Measurements from ENCODE around the gene WAPL.
"Not testable (repeated sequence)": the region's sequence is repeated elsewhere in the genome, so short reads cannot be mapped to it uniquely, and the experiment has no call there.

DNA sequence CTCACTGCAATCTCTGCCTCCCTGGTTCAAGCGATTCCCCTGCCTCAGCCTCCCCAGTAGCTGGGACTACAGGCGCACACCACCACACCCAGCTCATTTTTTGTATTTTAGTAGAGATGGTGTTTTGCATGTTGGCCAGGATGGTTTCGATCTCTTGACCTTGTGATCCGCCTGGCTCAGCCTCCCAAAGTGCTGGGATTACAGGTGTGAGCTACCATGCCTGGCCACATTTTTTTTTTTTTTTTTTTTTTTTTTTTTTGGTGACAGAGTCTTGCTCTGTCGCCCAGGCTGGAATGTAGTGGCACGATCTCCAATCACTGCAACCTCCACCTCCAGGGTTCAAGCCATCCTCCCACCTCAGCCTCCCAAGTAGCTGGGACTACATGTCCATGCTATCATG is 4.1 kb upstream of the WAPL start:
- TF ChIP-seq, protein P1, sequence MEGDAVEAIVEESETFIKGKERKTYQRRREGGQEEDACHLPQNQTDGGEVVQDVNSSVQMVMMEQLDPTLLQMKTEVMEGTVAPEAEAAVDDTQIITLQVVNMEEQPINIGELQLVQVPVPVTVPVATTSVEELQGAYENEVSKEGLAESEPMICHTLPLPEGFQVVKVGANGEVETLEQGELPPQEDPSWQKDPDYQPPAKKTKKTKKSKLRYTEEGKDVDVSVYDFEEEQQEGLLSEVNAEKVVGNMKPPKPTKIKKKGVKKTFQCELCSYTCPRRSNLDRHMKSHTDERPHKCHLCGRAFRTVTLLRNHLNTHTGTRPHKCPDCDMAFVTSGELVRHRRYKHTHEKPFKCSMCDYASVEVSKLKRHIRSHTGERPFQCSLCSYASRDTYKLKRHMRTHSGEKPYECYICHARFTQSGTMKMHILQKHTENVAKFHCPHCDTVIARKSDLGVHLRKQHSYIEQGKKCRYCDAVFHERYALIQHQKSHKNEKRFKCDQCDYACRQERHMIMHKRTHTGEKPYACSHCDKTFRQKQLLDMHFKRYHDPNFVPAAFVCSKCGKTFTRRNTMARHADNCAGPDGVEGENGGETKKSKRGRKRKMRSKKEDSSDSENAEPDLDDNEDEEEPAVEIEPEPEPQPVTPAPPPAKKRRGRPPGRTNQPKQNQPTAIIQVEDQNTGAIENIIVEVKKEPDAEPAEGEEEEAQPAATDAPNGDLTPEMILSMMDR (conservative IDR thresholded peaks at IDR 0.05; ENCODE audit: low read depth, low read length) = not testable (repeated sequence)
- not testable (repeated sequence) for TF ChIP-seq RFX5 (IDR thresholded peaks at IDR 0.05; ENCODE audit: low read depth, low read length); POLR2A (IDR thresholded peaks at IDR 0.05; ENCODE audit: low read depth, low read length); MAFK (IDR thresholded peaks at IDR 0.05; ENCODE audit: low read depth, low read length); RAD21 (IDR thresholded peaks at IDR 0.05; ENCODE audit: low read length); SMC3 (IDR thresholded peaks at IDR 0.05; ENCODE audit: low read depth, low read length); CEBPB (IDR thresholded peaks at IDR 0.05; ENCODE audit: low read depth, low read length)

All from IMR-90 (cell line).